Natural killer cell (primary cell): ENCODE results near the gene RPS16. TPM values are rescaled to one million over a fixed set of nuclear protein-coding genes. Genes with fewer than 3 reads are reported as not detected.
A peak's percentile ranks its signal among the peaks of the same experiment; 100 is the strongest.

ENCODE experiments used
- ATAC-seq, 3 donors: fragments of 150-1000 bp in 2 of 3; fragments of 200-7000 bp in 1 of 3; cut with Tn5 transposase; 1 replicate in 1 of 3; 2 replicates in 2 of 3; pipeline ENCODE4 v1.10.0; 2021; ENCODE audit warnings: mild to moderate bottlenecking in 2 of 3, moderate library complexity in 2 of 3
- DNase-seq, 2 donors: peaks; one replicate each; pipeline versions ENCODE4 v3.0.0 to v3.0.0-alpha.2; 2013 to 2021; ENCODE audit warnings: mixed read lengths in 1 of 2
- H3K27ac ChIP-seq: one replicate; pipeline ENCODE4 v1.5.1; 2013; ENCODE audit warnings: mild to moderate bottlenecking, low read length
- H3K27me3 ChIP-seq: one replicate; pipeline ENCODE4 v1.6.1; 2013; ENCODE audit warnings: low read length; ENCODE audit not compliant: control insufficient read depth, insufficient read depth
- H3K36me3 ChIP-seq: one replicate; pipeline ENCODE4 v1.6.1; 2013; ENCODE audit warnings: low read length; ENCODE audit not compliant: control insufficient read depth, insufficient read depth
- H3K4me1 ChIP-seq: one replicate; pipeline ENCODE4 v1.6.1; 2013; ENCODE audit warnings: low read length; ENCODE audit not compliant: control insufficient read depth, insufficient read depth
- H3K4me3 ChIP-seq: one replicate; pipeline ENCODE4 v1.5.1; 2013; ENCODE audit warnings: low read length
- H3K9me3 ChIP-seq: one replicate; pipeline ENCODE4 v1.6.1; 2013; ENCODE audit warnings: low read length; ENCODE audit not compliant: control insufficient read depth, insufficient read depth
- H3K27ac Mint-ChIP-seq, 2 donors: one replicate each; pipeline ENCODE4 v1.8.0; 2022; ENCODE audit warnings: mild to moderate bottlenecking in 2 of 2, mixed read lengths in 2 of 2, moderate library complexity in 1 of 2
- H3K27me3 Mint-ChIP-seq, 2 donors: one replicate each; pipeline ENCODE4 v1.8.0; 2022; ENCODE audit warnings: low read depth in 2 of 2, mixed read lengths in 2 of 2
- H3K36me3 Mint-ChIP-seq: one replicate; pipeline ENCODE4 v1.8.0; 2022; ENCODE audit warnings: mixed read lengths
- H3K4me1 Mint-ChIP-seq, 2 donors: one replicate each; pipeline ENCODE4 v1.8.0; 2022; ENCODE audit warnings: mixed read lengths in 2 of 2
- H3K4me3 Mint-ChIP-seq: one replicate; pipeline ENCODE4 v1.8.0; 2022; ENCODE audit warnings: mild to moderate bottlenecking, moderate library complexity, mixed read lengths
- H3K9me3 Mint-ChIP-seq, 2 donors: one replicate each; pipeline ENCODE4 v1.8.0; 2022; ENCODE audit warnings: mixed read lengths in 2 of 2
- CTCF ChIP-seq: fragments of 200-600 bp; IDR thresholded peaks from one replicate; pipeline ENCODE4 v1.8.0; 2022; ENCODE audit warnings: antibody characterized with exemption
- WGBS: methylation state at CpG from one replicate; pipeline ENCODE4 v1.1.7; 2013; ENCODE audit warnings: missing lambda C conversion rate; ENCODE audit not compliant: insufficient coverage; 5-methylcytosine and 5-hydroxymethylcytosine counted together
- intact Hi-C: fragments of 100-400 bp; cut with micrococcal nuclease; formaldehyde crosslinking; loops from one replicate; pipeline ENCODE4 v1.14.2; 2022
- total RNA-seq, 4 donors: library from RNA; stranded (reverse); fragments of 120-200 nt in 1 of 4; gene quantifications; one replicate each; pipeline versions ENCODE4 v1.2.3 to v1.2.4, GENCODE V29; 2013 to 2022

Gene RPS16
- total RNA-seq, 3 donors from 2014 or later (not counting 1 experiment from before 2014, with no cell fraction given), result 1,227 to 1,543 (median 1,399) TPM

GRCh38 chr19:39388657-39389056, 47.1 kb downstream of the RPS16 start:
- Histone ChIP-seq H3K4me1 (peaks cover 25% of the 10 kb centered on the region), H3K4me3 (no peak overlapping the region), H3K27ac (no peak overlapping the region), H3K9me3 (no peaks in the 10 kb centered on the region), H3K27me3 (no peaks in the 10 kb centered on the region), H3K36me3 (peaks cover 53% of the 10 kb centered on the region)
- Mint-ChIP-seq H3K4me1 (peaks cover 16 to 37% of the 10 kb centered on the region in 2 donors), H3K27ac (peak overlapping the region; percentile 39 to 91), H3K9me3 (no peaks in the 10 kb centered on the region), H3K36me3 (no peaks in the 10 kb centered on the region), H3K4me3 (no peak overlapping the region), H3K27me3 (no peaks in the 10 kb centered on the region)
- TF ChIP-seq CTCF, result no peak
- no peak for DNase-seq
- ATAC-seq, result no peak
- intact Hi-C loops, result no loop called here
- WGBS, result 94% methylated on average over 5 of the region's 5 CpGs

- H3K27ac Mint-ChIP-seq, result peak overlapping the region; percentile 41 to 65
- no peak for DNase-seq
- H3K27ac ChIP-seq, result no peak overlapping the region
Observed at GRCh38 chr19:39386557-39386956, 49.2 kb downstream of the RPS16 start.

GRCh38 chr19:39385629-39386411, 49.9 kb downstream of the RPS16 start:
- peaks cover 8% of the 10 kb centered on the region for H3K36me3 Mint-ChIP-seq
- no peak for DNase-seq
- no peak overlapping the region for H3K4me3 ChIP-seq
- H3K4me1 Mint-ChIP-seq, result peaks cover 7 to 30% of the 10 kb centered on the region in 2 donors
- ATAC-seq, result no peak
- H3K9me3 ChIP-seq, result no peaks in the 10 kb centered on the region
- H3K4me3 Mint-ChIP-seq, result no peak overlapping the region
- no peaks in the 10 kb centered on the region for H3K27me3 Mint-ChIP-seq
- intact Hi-C loops, result no loop called here
- H3K9me3 Mint-ChIP-seq, result no peaks in the 10 kb centered on the region
- no peak for TF ChIP-seq CTCF
- peaks cover 14% of the 10 kb centered on the region for H3K4me1 ChIP-seq
- peak overlapping the region in 1 of 2 donors; percentile 65 for H3K27ac Mint-ChIP-seq
- no peak overlapping the region for H3K27ac ChIP-seq
- peaks cover 70% of the 10 kb centered on the region for H3K36me3 ChIP-seq
- 89% methylated on average over 17 of the region's 20 CpGs for WGBS
- H3K27me3 ChIP-seq, result no peaks in the 10 kb centered on the region

More at GRCh38 chr19:39386557-39386956, 49.2 kb downstream of the RPS16 start:
- no peak for TF ChIP-seq CTCF
- Histone ChIP-seq H3K27me3 (no peaks in the 10 kb centered on the region), H3K4me1 (peaks cover 16% of the 10 kb centered on the region), H3K9me3 (no peaks in the 10 kb centered on the region), H3K4me3 (no peak overlapping the region), H3K36me3 (peaks cover 63% of the 10 kb centered on the region)
- Mint-ChIP-seq H3K9me3 (no peaks in the 10 kb centered on the region), H3K36me3 (peaks cover under 1% of the 10 kb centered on the region), H3K4me1 (peaks cover 15 to 31% of the 10 kb centered on the region in 2 donors), H3K4me3 (peak overlapping the region; percentile 21), H3K27me3 (no peaks in the 10 kb centered on the region)
- ATAC-seq, result no peak
- 100% methylated on average over 5 of the region's 7 CpGs for WGBS
- intact Hi-C loops, result no loop called here
